GM12878 (cell line): ENCODE measurements around the gene SLC39A1. TPM values are rescaled to one million over a fixed set of nuclear protein-coding genes. Genes with fewer than 3 reads are reported as not detected.
"Not testable (repeated sequence)": the region's sequence is repeated elsewhere in the genome, so short reads cannot be mapped to it uniquely, and the experiment has no call there.

Source experiments
- ATAC-seq: fragments of 200-7000 bp; cut with Tn5 transposase; 3 replicates; pipeline ENCODE4 v1.9.1; 2020; ENCODE audit warnings: mild to moderate bottlenecking, moderate library complexity
- BruUV-seq: library from RNA; stranded (reverse); fragments of 400-500 nt; replicated peaks from 2 replicates; lab custom pipeline; 2021; lab: Mats Ljungman, UMichigan
- CTCF ChIA-PET: fragments of 300-600 bp; sonication (Branson Sonifier 250); formaldehyde crosslinking; extraction: SDS; loops from one replicate; lab custom pipeline; 2021; ENCODE audit warnings: inconsistent platforms; lab: Yijun Ruan, JAX
- POLR2A ChIA-PET: fragments of 350-600 bp; formaldehyde crosslinking; extraction: SDS; loops from one replicate; lab custom pipeline; 2021; ENCODE audit warnings: inconsistent platforms; lab: Charles Lee
- RAD21 ChIA-PET: fragments of 300-600 bp; sonication (Branson Sonifier 250); formaldehyde crosslinking; loops from one replicate; lab custom pipeline; 2023; ENCODE audit warnings: antibody characterized with exemption; ENCODE audit not compliant: unreplicated experiment; lab: Charles Lee
- SMC1A ChIA-PET: fragments of 300-600 bp; sonication (Branson Sonifier 250); formaldehyde crosslinking; loops from one replicate; lab custom pipeline; 2023; ENCODE audit not compliant: unreplicated experiment, uncharacterized antibody; lab: Charles Lee
- DNase-seq: peaks from one replicate; pipeline ENCODE4 v3.0.0-alpha.2; 2011; ENCODE audit warnings: low read depth, low spot score
- FAIRE-seq: peaks from 3 replicates; lab custom pipeline; 2011; peaks lifted over from hg19 to GRCh38; lab: Jason Lieb, UNC
- H2AFZ ChIP-seq: 2 replicates; pipeline ENCODE4 v1.6.0; 2011; ENCODE audit warnings: low read depth, low read length, control low read depth; ENCODE audit not compliant: control insufficient read depth
- H3K27ac ChIP-seq: 2 replicates; pipeline ENCODE4 v1.5.1; 2011; ENCODE audit warnings: control low read depth; ENCODE audit not compliant: control insufficient read depth, insufficient read depth
- H3K27me3 ChIP-seq, 2 experiments: replicated peaks in 1 of 2; 2 replicates each; pipeline versions ENCODE4 v1.6.0 to v1.6.1; 2011; ENCODE audit warnings: low read length in 1 of 2; ENCODE audit not compliant: control insufficient read depth in 2 of 2, insufficient read depth in 2 of 2
- H3K36me3 ChIP-seq, 2 experiments: 2 replicates each; pipeline ENCODE4 v1.5.1; 2011; ENCODE audit warnings: low read length in 1 of 2; ENCODE audit not compliant: control insufficient read depth in 2 of 2, insufficient read depth in 2 of 2
- H3K4me1 ChIP-seq: 2 replicates; pipeline ENCODE4 v1.6.1; 2011; ENCODE audit warnings: mild to moderate bottlenecking, low read length, moderate library complexity, mixed read lengths; ENCODE audit not compliant: control insufficient read depth, insufficient read depth
- H3K4me2 ChIP-seq: 2 replicates; pipeline ENCODE4 v1.6.0; 2011; ENCODE audit warnings: control low read depth; ENCODE audit not compliant: control insufficient read depth, insufficient read depth
- H3K4me3 ChIP-seq: fragments of 200-600 bp; sonication (generic); 2 replicates; pipeline ENCODE4 v1.5.1; 2016
- H3K79me2 ChIP-seq: 2 replicates; pipeline ENCODE4 v1.6.0; 2011; ENCODE audit warnings: low read length; ENCODE audit not compliant: control insufficient read depth, insufficient read depth
- H3K9ac ChIP-seq: 2 replicates; pipeline ENCODE4 v1.8.0; 2011; ENCODE audit warnings: low read length, control low read depth, mixed read lengths; ENCODE audit not compliant: control insufficient read depth, insufficient read depth
- H3K9me3 ChIP-seq: replicated peaks from 3 replicates; pipeline ENCODE4 v1.5.1; 2011; ENCODE audit warnings: mild to moderate bottlenecking, low read length; ENCODE audit not compliant: control insufficient read depth, insufficient read depth
- H4K20me1 ChIP-seq: 2 replicates; pipeline ENCODE4 v1.6.0; 2011; ENCODE audit not compliant: control insufficient read depth, insufficient read depth
- BCL3 ChIP-seq: IDR thresholded peaks from 2 replicates; pipeline ENCODE4 v1.6.1; 2011; ENCODE audit warnings: borderline replicate concordance, low read depth, mild to moderate bottlenecking, moderate library complexity, low read length; ENCODE audit not compliant: insufficient read depth, poor library complexity, severe bottlenecking
- EED ChIP-seq: sonication (generic); IDR thresholded peaks from 2 replicates; pipeline ENCODE4 v1.6.1; 2016; ENCODE audit warnings: antibody characterized with exemption, low read depth
- ETV6 ChIP-seq, 2 experiments: fragments of 450-650 bp in 1 of 2; IDR thresholded peaks in 1 of 2; conservative IDR thresholded peaks in 1 of 2; 2 replicates each; pipeline ENCODE4 v1.6.1; 2014; ENCODE audit warnings: antibody characterized with exemption in 1 of 2, borderline replicate concordance in 1 of 2, low read depth in 1 of 2, mild to moderate bottlenecking in 1 of 2, moderate library complexity in 1 of 2
- IRF5 ChIP-seq: fragments of 450-650 bp; IDR thresholded peaks from 2 replicates; pipeline ENCODE4 v1.6.1; 2017; ENCODE audit warnings: borderline replicate concordance
- POLR2AphosphoS5 ChIP-seq: IDR thresholded peaks from 2 replicates; pipeline ENCODE4 v1.6.1; 2011; ENCODE audit warnings: mild to moderate bottlenecking, low read length, inconsistent platforms
- SMARCA5 ChIP-seq: fragments of 450-650 bp; IDR thresholded peaks from 2 replicates; pipeline ENCODE4 v1.6.1; 2017; ENCODE audit warnings: mild to moderate bottlenecking
- WGBS: methylation state at CpG from one replicate; pipeline ENCODE4 v1.1.6; 2016; ENCODE audit warnings: low lambda C conversion rate; ENCODE audit not compliant: insufficient replicate concordance, insufficient coverage; ENCODE audit errors: missing lambda C conversion rate; 5-methylcytosine and 5-hydroxymethylcytosine counted together
- in situ Hi-C: fragments of 300-500 bp; cut with MboI; formaldehyde crosslinking; loops from 9 replicates; pipeline ENCODE4 v1.14.3; 2018; ENCODE audit warnings: mixed read lengths
- intact Hi-C: fragments of 100-400 bp; cut with micrococcal nuclease; formaldehyde crosslinking; loops from one replicate; pipeline ENCODE4 v1.14.2; 2022; ENCODE audit not compliant: unreplicated experiment
- polyA plus RNA-seq, 11 experiments: library from polyadenylated mRNA; depleted of rRNA in 4 of 11; unstranded in 6 of 11; stranded (reverse) in 5 of 11; fragments of >200 nt; fragmentation: Nextera tagmentation in 4 of 11; fragmentation: Illumina TruSeq in 1 of 11; extraction: Ambion mirVana in 4 of 11; extraction: Trizol in 1 of 11; gene quantifications; 1 replicate in 1 of 11; 2 replicates in 10 of 11; pipeline versions ENCODE4 v1.2.1 to v1.2.3, GENCODE V29; 2011 to 2016; ENCODE audit warnings: inconsistent platforms in 2 of 11, missing spikeins in 2 of 11, low read depth in 1 of 11
- total RNA-seq, 4 experiments: library from RNA; depleted of rRNA in 3 of 4; stranded (reverse); fragments of >200 nt in 3 of 4; fragmentation: Illumina TruSeq in 1 of 4; extraction: Trizol in 1 of 4; gene quantifications; 2 replicates each; pipeline versions ENCODE4 v1.2.1 to v1.2.3, GENCODE V29; 2013 to 2021

SLC39A1 gene
- total and polyA plus RNA-seq, 10 of the 15 experiments (the other 5 are each of a cell fraction or from before 2014, with no cell fraction given), result 8.8 to 98.6 (median 72.4) TPM

GRCh38 chr1:154000420-154000819 lies 37.1 kb upstream of the SLC39A1 start (continued):
- TF ChIP-seq BCL3, result no peak
- no peak for TF ChIP-seq SMARCA5
- no peak for TF ChIP-seq POLR2AphosphoS5
- TF ChIP-seq IRF5, result no peak
- TF ChIP-seq EED, result no peak
- TF ChIP-seq ETV6 (conservative IDR thresholded peaks at IDR 0.05 in 1 of 2, IDR thresholded peaks at IDR 0.05 in 1 of 2; ENCODE audit: borderline replicate concordance in 1 of 2, low read depth in 1 of 2), result no peak

GRCh38 chr1:153996882-153997281 lies 33.5 kb upstream of the SLC39A1 start:
- ATAC-seq, DNase-seq, intact Hi-C loops, FAIRE-seq, RAD21 ChIA-PET, CTCF ChIA-PET, H3K4me3 ChIP-seq, H4K20me1 ChIP-seq, SMC1A ChIA-PET, H3K4me2 ChIP-seq, H2AFZ ChIP-seq, H3K4me1 ChIP-seq, H3K27ac ChIP-seq, H3K9me3 ChIP-seq, H3K9ac ChIP-seq, H3K27me3 ChIP-seq, BruUV-seq, POLR2A ChIA-PET: not testable (repeated sequence)
- in situ Hi-C loops, result loop anchor here (10.0 kb wide), 1 partner anchor 492 kb away; no protein-coding TSS in a partner anchor
- WGBS, result 89% methylated on average over 10 of the region's 10 CpGs
- peaks cover 0 to 14% of the 10 kb centered on the region in 2 experiments; a peak in 3 of 4 replicates for H3K36me3 ChIP-seq
- peaks cover 11% of the 10 kb centered on the region for H3K79me2 ChIP-seq
